ENCODE measurements around the gene TENM3. TPM values are rescaled to one million over a fixed set of nuclear protein-coding genes. Genes with fewer than 3 reads are reported as not detected.

The TENM3 gene
- total and polyA plus RNA-seq, 2 of the 8 experiments (the other 6 are each of a cell fraction or from before 2014, with no cell fraction given): 36.9 to 69.3 TPM

- TF ChIP-seq RBBP5 (IDR thresholded peaks at IDR 0.05; ENCODE audit: borderline replicate concordance, low read depth, low read length): peak; percentile 69; the same call in 1 of the 2 replicates
- no peak for TF ChIP-seq TCF12 (IDR thresholded peaks at IDR 0.05; ENCODE audit: low read depth, low read length)
These were observed 563.4 kb downstream of the TENM3 start (continued) for GRCh38 chr4:182806259-182807252.
